K562 (cell line): ENCODE results near the gene PIK3CG. TPM values are rescaled to one million over a fixed set of nuclear protein-coding genes. Genes with fewer than 3 reads are reported as not detected.

Source experiments
- CHD4 ChIP-seq: fragments of 200-600 bp; sonication (generic); IDR thresholded peaks from 3 replicates; pipeline ENCODE4 v1.6.1; 2012; ENCODE audit warnings: low read depth, mild to moderate bottlenecking, mixed read lengths, low read length, inconsistent platforms; ENCODE audit not compliant: insufficient read depth, insufficient replicate concordance, poor library complexity, severe bottlenecking
- CREB3L1 ChIP-seq: fragments of 450-650 bp; IDR thresholded peaks from 2 replicates; pipeline ENCODE4 v1.6.1; 2014; ENCODE audit warnings: low read depth, mild to moderate bottlenecking, moderate library complexity, borderline replicate concordance
- CTBP1 ChIP-seq: fragments of 450-650 bp; IDR thresholded peaks from 2 replicates; pipeline ENCODE4 v1.6.1; 2016; ENCODE audit warnings: borderline replicate concordance
- E2F8 ChIP-seq: fragments of 450-650 bp; IDR thresholded peaks from 2 replicates; pipeline ENCODE4 v1.7.1; 2018; ENCODE audit warnings: mild to moderate bottlenecking, low read depth; ENCODE audit not compliant: partially characterized antibody
- ESRRB ChIP-seq: fragments of 250-450 bp; sonication (Bioruptor Pico); IDR thresholded peaks from 2 replicates; pipeline ENCODE4 v1.5.0; 2020; ENCODE audit warnings: mild to moderate bottlenecking, moderate library complexity, borderline replicate concordance
- FOXM1 ChIP-seq, 2 experiments: fragments of 450-650 bp in 1 of 2; sonication (generic) in 1 of 2; formaldehyde crosslinking in 1 of 2; IDR thresholded peaks; 2 replicates each; pipeline versions ENCODE4 v1.6.1 to v1.9.0; 2017 to 2022; ENCODE audit warnings: low read depth in 2 of 2, mild to moderate bottlenecking in 2 of 2, missing genetic modification reagents in 1 of 2, moderate library complexity in 1 of 2
- HDAC1 ChIP-seq, 2 experiments: fragments of 450-650 bp; IDR thresholded peaks; 2 replicates each; pipeline ENCODE4 v1.6.1; 2016 to 2017; ENCODE audit warnings: inconsistent platforms in 1 of 2, mild to moderate bottlenecking in 1 of 2, moderate library complexity in 1 of 2
- ILF3 ChIP-seq: fragments of 450-650 bp; IDR thresholded peaks from 2 replicates; pipeline ENCODE4 v1.6.1; 2018; ENCODE audit warnings: antibody characterized with exemption, mild to moderate bottlenecking, moderate library complexity, borderline replicate concordance
- MECOM ChIP-seq: fragments of 250-450 bp; sonication (Bioruptor Pico); IDR thresholded peaks from 2 replicates; pipeline ENCODE4 v1.8.0; 2022; ENCODE audit warnings: inconsistent platforms
- NKRF ChIP-seq: fragments of 450-650 bp; IDR thresholded peaks from 2 replicates; pipeline ENCODE4 v1.6.1; 2016; ENCODE audit warnings: borderline replicate concordance
- PHF20 ChIP-seq: fragments of 450-650 bp; IDR thresholded peaks from 2 replicates; pipeline ENCODE4 v1.6.1; 2018; ENCODE audit not compliant: partially characterized antibody
- PURB ChIP-seq: sonication (generic); formaldehyde crosslinking; IDR thresholded peaks from 2 replicates; pipeline ENCODE4 v1.9.0; 2021; ENCODE audit warnings: low read depth, mild to moderate bottlenecking, missing genetic modification reagents
- ZNF384 ChIP-seq: IDR thresholded peaks from 2 replicates; pipeline ENCODE4 v1.6.1; 2012; ENCODE audit warnings: low read depth, low read length, improper control_type of control experiment
- polyA plus RNA-seq, 8 experiments: library from polyadenylated mRNA; depleted of rRNA in 4 of 8; stranded (reverse) in 5 of 8; unstranded in 3 of 8; fragments of >200 nt; fragmentation: Nextera tagmentation in 2 of 8; fragmentation: Illumina TruSeq in 1 of 8; extraction: Ambion mirVana in 2 of 8; extraction: Trizol in 1 of 8; gene quantifications; 2 replicates each; pipeline versions ENCODE4 v1.2.1 to v1.2.3, GENCODE V29; 2011 to 2014; ENCODE audit warnings: inconsistent platforms in 1 of 8, missing spikeins in 1 of 8
- total RNA-seq, 7 experiments: library from RNA; depleted of rRNA in 6 of 7; stranded (reverse); fragments of >200 nt in 6 of 7; fragmentation: Illumina TruSeq in 2 of 7; extraction: Trizol in 2 of 7; gene quantifications; 2 replicates each; pipeline versions ENCODE4 v1.2.1 to v1.2.3, GENCODE V29; 2011 to 2021; ENCODE audit warnings: low replicate concordance in 1 of 7
- TF ChIP-seq, protein P1 (sequence below): sonication (generic); formaldehyde crosslinking; IDR thresholded peaks from 2 replicates; pipeline ENCODE4 v1.9.0; 2022; ENCODE audit warnings: mild to moderate bottlenecking, missing genetic modification reagents
- TF ChIP-seq, protein P2 (sequence below), 2 experiments: IDR thresholded peaks; 2 replicates each; pipeline ENCODE4 v1.6.1; 2012; ENCODE audit warnings: improper control_type of control experiment in 2 of 2, low read depth in 2 of 2, low read length in 2 of 2, borderline replicate concordance in 1 of 2

PIK3CG gene
- total and polyA plus RNA-seq, 9 of the 15 experiments (the other 6 are each of a cell fraction or from before 2014, with no cell fraction given) = 5.3 to 42.5 (median 29.0) TPM

DNA sequence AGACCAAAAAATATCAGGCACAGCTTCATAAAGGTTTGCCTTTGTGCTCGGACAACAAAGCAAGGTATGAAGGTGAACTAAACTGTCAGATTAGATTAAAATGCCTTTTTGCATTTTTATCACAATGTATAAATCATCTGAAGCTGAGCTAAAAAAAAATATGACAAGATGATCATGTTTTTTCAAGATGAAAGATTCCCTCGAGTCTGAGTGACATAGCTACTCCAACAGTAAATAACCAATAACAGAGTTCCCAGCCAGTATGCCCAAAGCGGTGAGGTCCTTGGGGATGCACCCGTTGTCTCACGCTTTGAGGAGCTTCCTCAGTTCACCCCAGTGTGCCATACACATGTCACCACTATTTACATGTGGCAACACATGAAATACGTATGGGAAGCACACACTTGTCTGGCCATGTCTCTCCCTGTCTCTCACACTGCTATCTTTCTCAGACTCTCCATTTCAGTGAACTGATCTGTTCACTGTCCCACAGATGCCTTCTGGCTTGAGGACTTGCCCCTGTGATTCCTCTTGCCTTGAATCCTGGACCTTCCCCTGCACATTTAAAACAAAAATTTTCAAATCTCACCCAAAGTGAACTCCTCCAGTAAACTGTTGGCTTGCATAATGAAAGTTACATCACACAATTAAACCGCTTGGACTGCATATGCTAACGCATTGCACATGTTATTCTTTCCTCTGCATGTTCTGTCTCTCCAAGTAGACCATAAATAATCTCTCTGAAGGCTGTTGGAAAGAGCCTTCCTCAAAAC lies 2.6 kb upstream of the PIK3CG start (continued):
- TF ChIP-seq ZNF384 = no peak
- TF ChIP-seq HDAC1 (IDR thresholded peaks at IDR 0.05) = no peak
- TF ChIP-seq CTBP1 = peak; percentile 17; the same call in 1 of the 2 replicates
- no peak for TF ChIP-seq NKRF
- TF ChIP-seq MECOM (CRISPR knock-in tag) = peak; percentile 68
- peak; percentile 55; the same call in 1 of the 2 replicates for TF ChIP-seq FOXM1 (IDR thresholded peaks at IDR 0.05; ENCODE audit: low read depth)
- TF ChIP-seq FOXM1 (CRISPR knock-in tag; IDR thresholded peaks at IDR 0.05; ENCODE audit: low read depth) = no peak
- TF ChIP-seq PHF20 = no peak
- TF ChIP-seq, protein P1, sequence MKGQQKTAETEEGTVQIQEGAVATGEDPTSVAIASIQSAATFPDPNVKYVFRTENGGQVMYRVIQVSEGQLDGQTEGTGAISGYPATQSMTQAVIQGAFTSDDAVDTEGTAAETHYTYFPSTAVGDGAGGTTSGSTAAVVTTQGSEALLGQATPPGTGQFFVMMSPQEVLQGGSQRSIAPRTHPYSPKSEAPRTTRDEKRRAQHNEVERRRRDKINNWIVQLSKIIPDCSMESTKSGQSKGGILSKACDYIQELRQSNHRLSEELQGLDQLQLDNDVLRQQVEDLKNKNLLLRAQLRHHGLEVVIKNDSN (CRISPR knock-in tag) = no peak
- no peak for TF ChIP-seq PURB (CRISPR knock-in tag)
- TF ChIP-seq ILF3 = no peak
- TF ChIP-seq E2F8 = no peak
- TF ChIP-seq CHD4 = no peak
- TF ChIP-seq, protein P2, sequence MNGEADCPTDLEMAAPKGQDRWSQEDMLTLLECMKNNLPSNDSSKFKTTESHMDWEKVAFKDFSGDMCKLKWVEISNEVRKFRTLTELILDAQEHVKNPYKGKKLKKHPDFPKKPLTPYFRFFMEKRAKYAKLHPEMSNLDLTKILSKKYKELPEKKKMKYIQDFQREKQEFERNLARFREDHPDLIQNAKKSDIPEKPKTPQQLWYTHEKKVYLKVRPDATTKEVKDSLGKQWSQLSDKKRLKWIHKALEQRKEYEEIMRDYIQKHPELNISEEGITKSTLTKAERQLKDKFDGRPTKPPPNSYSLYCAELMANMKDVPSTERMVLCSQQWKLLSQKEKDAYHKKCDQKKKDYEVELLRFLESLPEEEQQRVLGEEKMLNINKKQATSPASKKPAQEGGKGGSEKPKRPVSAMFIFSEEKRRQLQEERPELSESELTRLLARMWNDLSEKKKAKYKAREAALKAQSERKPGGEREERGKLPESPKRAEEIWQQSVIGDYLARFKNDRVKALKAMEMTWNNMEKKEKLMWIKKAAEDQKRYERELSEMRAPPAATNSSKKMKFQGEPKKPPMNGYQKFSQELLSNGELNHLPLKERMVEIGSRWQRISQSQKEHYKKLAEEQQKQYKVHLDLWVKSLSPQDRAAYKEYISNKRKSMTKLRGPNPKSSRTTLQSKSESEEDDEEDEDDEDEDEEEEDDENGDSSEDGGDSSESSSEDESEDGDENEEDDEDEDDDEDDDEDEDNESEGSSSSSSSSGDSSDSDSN (IDR thresholded peaks at IDR 0.05; ENCODE audit: borderline replicate concordance in 1 of 2, low read depth in 2 of 2, low read length in 2 of 2) = no peak
- TF ChIP-seq CREB3L1 = peak; percentile 20; the same call in 1 of the 2 replicates
- no peak for TF ChIP-seq ESRRB (CRISPR knock-in tag)
